22Rv1 (cell line): Measurements from ENCODE around the gene SPATA31C2.

Experiments
- CTCF ChIP-seq: fragments of 450-650 bp; IDR thresholded peaks from 2 replicates; pipeline ENCODE4 v1.5.1; 2017; ENCODE audit warnings: mild to moderate bottlenecking
- ZFX ChIP-seq: fragments of 450-650 bp; IDR thresholded peaks from 2 replicates; pipeline ENCODE4 v1.6.1; 2017; ENCODE audit warnings: antibody characterized with exemption, borderline replicate concordance

- TF ChIP-seq CTCF (no peak), ZFX (no peak)
These were observed 29.5 kb downstream of the SPATA31C2 start for GRCh38 chr9:88108779-88109178.
